ENCODE data around the gene PLA2G4A.

PLA2G4A gene

GRCh38 chr1:186828611-186829454 lies at the start of gene PLA2G4A:
PLA2G4A (plus strand) TSS chr1:186828949; CDS start chr1:186854355, 25,406 bp downstream.
- H3K36me3 Mint-ChIP-seq (ENCODE audit: low read depth), result no peaks in the 10 kb centered on the region
- H3K27me3 Mint-ChIP-seq, result no peaks in the 10 kb centered on the region
- H3K27ac Mint-ChIP-seq, result peak within 1 kb of the TSS; percentile 88
- H3K4me3 Mint-ChIP-seq, result peak within 1 kb of the TSS; percentile 79
- intact Hi-C loops (cut with micrococcal nuclease), result loop anchor here (1.0 to 10.0 kb wide), 4 partner anchors 10 to 147 kb away; partner anchors contain the start of gene PTGS2
- no peaks in the 10 kb centered on the region for H3K9me3 Mint-ChIP-seq
- H3K4me1 Mint-ChIP-seq (ENCODE audit: low read depth), result peaks cover 14% of the 10 kb centered on the region

GRCh38 chr1:186780076-186780475 lies 48.7 kb upstream of the PLA2G4A start:
- intact Hi-C loops (cut with micrococcal nuclease), result no loop called here
- Mint-ChIP-seq H3K4me3 (no peak overlapping the region), H3K4me1 (ENCODE audit: low read depth) (peaks cover 10% of the 10 kb centered on the region), H3K36me3 (ENCODE audit: low read depth) (no peaks in the 10 kb centered on the region), H3K9me3 (no peaks in the 10 kb centered on the region), H3K27me3 (no peaks in the 10 kb centered on the region), H3K27ac (no peak overlapping the region)

GRCh38 chr1:186781730-186782129 lies 47.0 kb upstream of the PLA2G4A start:
- Mint-ChIP-seq H3K36me3 (ENCODE audit: low read depth) (no peaks in the 10 kb centered on the region), H3K27me3 (no peaks in the 10 kb centered on the region), H3K4me1 (ENCODE audit: low read depth) (peaks cover 5% of the 10 kb centered on the region), H3K27ac (no peak overlapping the region), H3K4me3 (no peak overlapping the region), H3K9me3 (no peaks in the 10 kb centered on the region)
- intact Hi-C loops (cut with micrococcal nuclease), result no loop called here

GRCh38 chr1:186782791-186783190 lies 46.0 kb upstream of the PLA2G4A start:
- no peak overlapping the region for H3K27ac Mint-ChIP-seq
- H3K9me3 Mint-ChIP-seq, result no peaks in the 10 kb centered on the region
- intact Hi-C loops (cut with micrococcal nuclease), result no loop called here
- H3K27me3 Mint-ChIP-seq, result no peaks in the 10 kb centered on the region
- H3K4me1 Mint-ChIP-seq (ENCODE audit: low read depth), result peaks cover 5% of the 10 kb centered on the region
- no peak overlapping the region for H3K4me3 Mint-ChIP-seq
- H3K36me3 Mint-ChIP-seq (ENCODE audit: low read depth), result no peaks in the 10 kb centered on the region

GRCh38 chr1:186783193-186783592 lies 45.6 kb upstream of the PLA2G4A start:
- no peak overlapping the region for H3K27ac Mint-ChIP-seq
- H3K36me3 Mint-ChIP-seq (ENCODE audit: low read depth), result no peaks in the 10 kb centered on the region
- H3K4me1 Mint-ChIP-seq (ENCODE audit: low read depth), result peaks cover 5% of the 10 kb centered on the region
- intact Hi-C loops (cut with micrococcal nuclease), result no loop called here
- no peaks in the 10 kb centered on the region for H3K9me3 Mint-ChIP-seq
- H3K27me3 Mint-ChIP-seq, result no peaks in the 10 kb centered on the region
- no peak overlapping the region for H3K4me3 Mint-ChIP-seq

- intact Hi-C loops (cut with micrococcal nuclease), result no loop called here
- Mint-ChIP-seq H3K27ac (no peak overlapping the region), H3K27me3 (no peaks in the 10 kb centered on the region), H3K36me3 (ENCODE audit: low read depth) (no peaks in the 10 kb centered on the region), H3K9me3 (no peaks in the 10 kb centered on the region), H3K4me3 (no peak overlapping the region), H3K4me1 (ENCODE audit: low read depth) (no peaks in the 10 kb centered on the region)
Observed at GRCh38 chr1:186785503-186785902, 43.2 kb upstream of the PLA2G4A start.

GRCh38 chr1:186790101-186790500 lies 38.6 kb upstream of the PLA2G4A start:
- Mint-ChIP-seq H3K36me3 (ENCODE audit: low read depth) (no peaks in the 10 kb centered on the region), H3K27me3 (no peaks in the 10 kb centered on the region), H3K4me1 (ENCODE audit: low read depth) (no peaks in the 10 kb centered on the region), H3K9me3 (no peaks in the 10 kb centered on the region), H3K27ac (no peak overlapping the region), H3K4me3 (no peak overlapping the region)
- intact Hi-C loops (cut with micrococcal nuclease), result no loop called here

- Mint-ChIP-seq H3K9me3 (no peaks in the 10 kb centered on the region), H3K4me3 (no peak overlapping the region), H3K27ac (no peak overlapping the region)
Observed at GRCh38 chr1:186792870-186793581, 35.7 kb upstream of the PLA2G4A start.

GRCh38 chr1:186793582-186793927 lies 35.2 kb upstream of the PLA2G4A start:
- Mint-ChIP-seq H3K36me3 (ENCODE audit: low read depth) (no peaks in the 10 kb centered on the region), H3K9me3 (no peaks in the 10 kb centered on the region), H3K27me3 (no peaks in the 10 kb centered on the region), H3K27ac (no peak overlapping the region), H3K4me1 (ENCODE audit: low read depth) (no peaks in the 10 kb centered on the region), H3K4me3 (no peak overlapping the region)
- intact Hi-C loops (cut with micrococcal nuclease), result no loop called here

More at GRCh38 chr1:186792870-186793581, 35.7 kb upstream of the PLA2G4A start:
- Mint-ChIP-seq H3K4me1 (ENCODE audit: low read depth) (no peaks in the 10 kb centered on the region), H3K27me3 (no peaks in the 10 kb centered on the region), H3K36me3 (ENCODE audit: low read depth) (no peaks in the 10 kb centered on the region)
- intact Hi-C loops (cut with micrococcal nuclease), result no loop called here

GRCh38 chr1:186798960-186799688 lies 29.6 kb upstream of the PLA2G4A start:
- intact Hi-C loops (cut with micrococcal nuclease), result no loop called here
- H3K4me1 Mint-ChIP-seq (ENCODE audit: low read depth), result no peaks in the 10 kb centered on the region
- no peaks in the 10 kb centered on the region for H3K36me3 Mint-ChIP-seq (ENCODE audit: low read depth)
- no peak overlapping the region for H3K4me3 Mint-ChIP-seq
- H3K27ac Mint-ChIP-seq, result no peak overlapping the region
- H3K9me3 Mint-ChIP-seq, result no peaks in the 10 kb centered on the region
- no peaks in the 10 kb centered on the region for H3K27me3 Mint-ChIP-seq

- no peak overlapping the region for H3K27ac Mint-ChIP-seq
- H3K9me3 Mint-ChIP-seq, result no peaks in the 10 kb centered on the region
- intact Hi-C loops (cut with micrococcal nuclease), result no loop called here
- no peaks in the 10 kb centered on the region for H3K4me1 Mint-ChIP-seq (ENCODE audit: low read depth)
- H3K36me3 Mint-ChIP-seq (ENCODE audit: low read depth), result no peaks in the 10 kb centered on the region
- no peaks in the 10 kb centered on the region for H3K27me3 Mint-ChIP-seq
- H3K4me3 Mint-ChIP-seq, result no peak overlapping the region
Observed at GRCh38 chr1:186799689-186800054, 29.1 kb upstream of the PLA2G4A start.

- no peaks in the 10 kb centered on the region for H3K27me3 Mint-ChIP-seq
- H3K4me3 Mint-ChIP-seq, result no peak overlapping the region
- no peak overlapping the region for H3K27ac Mint-ChIP-seq
- intact Hi-C loops (cut with micrococcal nuclease), result no loop called here
- H3K36me3 Mint-ChIP-seq (ENCODE audit: low read depth), result no peaks in the 10 kb centered on the region
- H3K4me1 Mint-ChIP-seq (ENCODE audit: low read depth), result no peaks in the 10 kb centered on the region
- no peaks in the 10 kb centered on the region for H3K9me3 Mint-ChIP-seq
Observed at GRCh38 chr1:186802388-186802787, 26.4 kb upstream of the PLA2G4A start.

- H3K27me3 Mint-ChIP-seq, result no peaks in the 10 kb centered on the region
- no peaks in the 10 kb centered on the region for H3K36me3 Mint-ChIP-seq (ENCODE audit: low read depth)
- no peaks in the 10 kb centered on the region for H3K9me3 Mint-ChIP-seq
- H3K4me3 Mint-ChIP-seq, result no peak overlapping the region
- no peak overlapping the region for H3K27ac Mint-ChIP-seq
- intact Hi-C loops (cut with micrococcal nuclease), result no loop called here
- H3K4me1 Mint-ChIP-seq (ENCODE audit: low read depth), result no peaks in the 10 kb centered on the region
Observed at GRCh38 chr1:186804679-186805078, 24.1 kb upstream of the PLA2G4A start.

- Mint-ChIP-seq H3K27me3 (no peaks in the 10 kb centered on the region), H3K9me3 (no peaks in the 10 kb centered on the region), H3K27ac (no peak overlapping the region), H3K4me3 (no peak overlapping the region), H3K4me1 (ENCODE audit: low read depth) (no peaks in the 10 kb centered on the region), H3K36me3 (ENCODE audit: low read depth) (no peaks in the 10 kb centered on the region)
- intact Hi-C loops (cut with micrococcal nuclease), result no loop called here
Observed at GRCh38 chr1:186806477-186806876, 22.3 kb upstream of the PLA2G4A start.

Measured in dendritic cell treated with granulocyte-macrophage colony-stimulating factor and Interleukin-4, amounts not matched to agents 40 ng/mL and 50 ng/mL, for 4 days (primary cell).